Ovary (tissue), 9 donors: ENCODE data around the gene SH3GL1. TPM values are rescaled to one million over a fixed set of nuclear protein-coding genes. Genes with fewer than 3 reads are reported as not detected.

Source experiments
- DNase-seq, 5 donors: peaks; one replicate each; pipeline ENCODE4 v3.0.0-alpha.2; 2019 to 2020
- H3K27ac ChIP-seq, 2 donors: fragments of 200-600 bp; one replicate each; pipeline versions ENCODE4 v1.5.1 to v1.8.0; 2019 to 2022
- H3K27me3 ChIP-seq: fragments of 200-600 bp; one replicate; pipeline ENCODE4 v1.8.0; 2022
- H3K36me3 ChIP-seq: fragments of 200-600 bp; sonication (generic); one replicate; pipeline ENCODE4 v1.5.1; 2019
- H3K4me1 ChIP-seq: one replicate; pipeline ENCODE4 v1.8.1; 2013; ENCODE audit warnings: mild to moderate bottlenecking, moderate library complexity; ENCODE audit not compliant: insufficient read depth
- H3K4me3 ChIP-seq: fragments of 200-600 bp; sonication (generic); one replicate; pipeline ENCODE4 v1.5.1; 2017
- H3K9me3 ChIP-seq, 2 donors: fragments of 200-600 bp in 1 of 2; sonication (generic) in 1 of 2; one replicate each; pipeline versions ENCODE4 v1.5.1 to v1.8.1; 2013 to 2019; ENCODE audit warnings: mild to moderate bottlenecking in 1 of 2, moderate library complexity in 1 of 2
- EP300 ChIP-seq: sonication (generic); formaldehyde crosslinking; IDR thresholded peaks from one replicate; pipeline ENCODE4 v1.6.1; 2017; ENCODE audit warnings: antibody characterized with exemption
- POLR2A ChIP-seq: fragments of 450-650 bp; IDR thresholded peaks from one replicate; pipeline ENCODE4 v1.6.1; 2017; ENCODE audit warnings: antibody characterized with exemption, mild to moderate bottlenecking, moderate library complexity
- WGBS, 3 donors: extraction: QIAGEN DNeasy Blood & Tissue Kit in 1 of 3; methylation state at CpG; one replicate each; pipeline versions ENCODE4 v1.1.5 to v1.1.7; 2013 to 2017; 5-methylcytosine and 5-hydroxymethylcytosine counted together
- intact Hi-C, 4 donors: fragments of 100-400 bp; cut with DNase I; formaldehyde crosslinking; loops; one replicate each; pipeline versions ENCODE4 v1.11.0 to v1.15.1; 2022 to 2023
- polyA plus RNA-seq, 2 donors: library from polyadenylated mRNA; stranded (reverse); fragments of 200-250 nt in 1 of 2; fragments of 350-450 nt in 1 of 2; fragmentation: Illumina TruSeq in 1 of 2; extraction: RNeasy Lipid Tissue Mini Kit (QIAGEN cat#74804) in 1 of 2; gene quantifications; one replicate each; pipeline ENCODE4 v1.2.3, GENCODE V29; 2013 to 2014
- total RNA-seq, 7 donors: library from RNA; depleted of rRNA in 2 of 7; stranded (reverse); fragments of >200 nt in 2 of 7; fragmentation: NEBNext Ultra II Directional in 3 of 7; extraction: Animal tissue kit (Norgen Biotek cat#: 25700) in 3 of 7; gene quantifications; one replicate each; pipeline versions ENCODE4 v1.1.0 to v1.2.4, GENCODE V29; 2016 to 2023
- TF ChIP-seq, protein P1 (sequence below), 3 donors: fragments of 450-650 bp in 2 of 3; fragments of 200-600 bp in 1 of 3; IDR thresholded peaks; one replicate each; pipeline versions ENCODE4 v1.5.1 to v1.8.0; 2016 to 2022; ENCODE audit warnings: antibody characterized with exemption in 3 of 3, mild to moderate bottlenecking in 1 of 3
- donor health status: DM: no; HTN: no; CAD: no; lungs with moderate emphysema.
- donor health status: DM: no; HTN: no; CAD: no.
- donor health status: Bipolar disorder and iron deficiency.
- donor health status: DM: yes; HTN: yes; CAD: no.
- donor health status: DM: no; HTN: no; CAD: no.
- donor health status: DM: yes; HTN: yes; CAD: no.

The SH3GL1 gene
- total and polyA plus RNA-seq, 9 donors, result 6.9 to 88.6 (median 59.9) TPM

DNA sequence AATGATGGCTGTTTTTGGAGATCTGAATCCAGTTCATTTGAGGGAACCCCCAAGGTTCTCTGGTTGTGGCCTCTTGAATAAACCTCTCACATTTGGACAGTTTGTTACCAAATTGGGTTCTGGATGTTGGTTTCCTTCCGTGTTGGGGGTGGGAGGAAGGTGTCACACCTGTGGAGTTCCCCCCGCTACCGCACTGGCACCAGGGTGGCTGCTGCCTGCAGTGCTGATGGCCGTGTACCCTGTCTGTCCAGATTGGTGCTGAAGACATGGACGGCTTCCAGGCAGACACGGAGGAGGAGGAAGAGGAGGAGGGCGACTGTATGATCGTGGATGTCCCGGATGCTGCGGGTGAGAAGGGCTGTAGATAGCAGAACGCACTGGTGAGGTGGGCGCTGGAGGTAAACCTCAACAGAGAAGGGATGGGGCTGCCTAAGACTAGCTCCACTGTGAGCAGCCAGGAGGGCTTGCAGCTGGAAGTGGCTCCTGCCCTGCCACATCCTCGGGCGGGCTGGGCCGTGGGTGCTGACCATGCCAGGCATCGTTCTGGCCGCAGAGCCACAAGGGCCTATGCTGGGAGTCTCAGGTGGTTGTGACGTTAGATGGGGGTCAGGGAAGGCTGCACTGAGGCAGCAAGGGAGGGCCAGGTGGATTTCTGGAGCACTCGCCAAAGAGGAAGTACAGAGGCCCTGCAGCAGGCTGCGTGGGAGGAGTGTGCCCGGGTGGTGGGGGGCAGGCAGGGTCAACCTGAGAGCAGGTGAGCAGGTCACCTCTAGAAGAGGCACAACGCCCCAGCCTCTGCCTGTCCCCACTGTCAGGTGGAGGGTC is 41.9 kb upstream of the SH3GL1 start:
- no peaks in the 10 kb centered on the region for H3K36me3 ChIP-seq
- DNase-seq, result no peak
- no peaks in the 10 kb centered on the region for H3K27me3 ChIP-seq
- TF ChIP-seq, protein P1, sequence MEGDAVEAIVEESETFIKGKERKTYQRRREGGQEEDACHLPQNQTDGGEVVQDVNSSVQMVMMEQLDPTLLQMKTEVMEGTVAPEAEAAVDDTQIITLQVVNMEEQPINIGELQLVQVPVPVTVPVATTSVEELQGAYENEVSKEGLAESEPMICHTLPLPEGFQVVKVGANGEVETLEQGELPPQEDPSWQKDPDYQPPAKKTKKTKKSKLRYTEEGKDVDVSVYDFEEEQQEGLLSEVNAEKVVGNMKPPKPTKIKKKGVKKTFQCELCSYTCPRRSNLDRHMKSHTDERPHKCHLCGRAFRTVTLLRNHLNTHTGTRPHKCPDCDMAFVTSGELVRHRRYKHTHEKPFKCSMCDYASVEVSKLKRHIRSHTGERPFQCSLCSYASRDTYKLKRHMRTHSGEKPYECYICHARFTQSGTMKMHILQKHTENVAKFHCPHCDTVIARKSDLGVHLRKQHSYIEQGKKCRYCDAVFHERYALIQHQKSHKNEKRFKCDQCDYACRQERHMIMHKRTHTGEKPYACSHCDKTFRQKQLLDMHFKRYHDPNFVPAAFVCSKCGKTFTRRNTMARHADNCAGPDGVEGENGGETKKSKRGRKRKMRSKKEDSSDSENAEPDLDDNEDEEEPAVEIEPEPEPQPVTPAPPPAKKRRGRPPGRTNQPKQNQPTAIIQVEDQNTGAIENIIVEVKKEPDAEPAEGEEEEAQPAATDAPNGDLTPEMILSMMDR (IDR thresholded peaks at IDR 0.05), result no peak
- TF ChIP-seq POLR2A, result no peak
- no peak for TF ChIP-seq EP300
- intact Hi-C loops, result loop anchor here in 2 of 4 donors (10.0 kb wide), 1 partner anchor 177 kb away; no protein-coding TSS in a partner anchor
- WGBS, 3 donors, result 73 to 77% (median 77%) methylated on average over 22 of the region's 22 CpGs
- H3K4me3 ChIP-seq, result no peak overlapping the region
- H3K4me1 ChIP-seq, result no peaks in the 10 kb centered on the region
- no peak overlapping the region for H3K27ac ChIP-seq
- H3K9me3 ChIP-seq, result no peaks in the 10 kb centered on the region

DNA sequence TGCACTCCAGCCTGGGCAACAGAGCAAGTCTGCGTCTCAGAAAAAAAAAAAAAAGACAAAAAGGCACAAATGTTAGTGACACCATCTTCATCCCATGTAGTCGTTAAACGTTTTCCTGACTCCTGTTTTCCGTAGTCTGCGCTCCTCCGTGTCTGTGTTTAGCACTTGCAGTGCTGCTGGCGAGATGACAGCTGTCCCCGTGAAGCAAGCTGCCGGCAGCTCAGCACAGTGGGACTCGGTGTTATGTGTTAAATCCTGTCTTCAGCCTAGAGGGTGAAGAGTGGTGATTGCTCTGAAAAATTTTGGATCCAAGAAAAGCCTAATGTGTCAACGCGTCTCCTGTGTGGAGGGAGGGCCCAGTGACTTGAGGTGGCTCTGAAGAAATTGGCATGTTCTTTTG is 38.9 kb upstream of the SH3GL1 start:
- 90 to 92% (median 90%) methylated on average over 12 of the region's 12 CpGs for WGBS, 3 donors
- TF ChIP-seq, protein P1 (IDR thresholded peaks at IDR 0.05), result no peak
- TF ChIP-seq POLR2A, result no peak
- TF ChIP-seq EP300, result no peak
- Histone ChIP-seq H3K9me3 (no peaks in the 10 kb centered on the region), H3K36me3 (no peaks in the 10 kb centered on the region), H3K27me3 (no peaks in the 10 kb centered on the region), H3K4me3 (no peak overlapping the region), H3K4me1 (no peaks in the 10 kb centered on the region), H3K27ac (no peak overlapping the region)
- no peak for DNase-seq
- intact Hi-C loops, result no loop called here

DNA sequence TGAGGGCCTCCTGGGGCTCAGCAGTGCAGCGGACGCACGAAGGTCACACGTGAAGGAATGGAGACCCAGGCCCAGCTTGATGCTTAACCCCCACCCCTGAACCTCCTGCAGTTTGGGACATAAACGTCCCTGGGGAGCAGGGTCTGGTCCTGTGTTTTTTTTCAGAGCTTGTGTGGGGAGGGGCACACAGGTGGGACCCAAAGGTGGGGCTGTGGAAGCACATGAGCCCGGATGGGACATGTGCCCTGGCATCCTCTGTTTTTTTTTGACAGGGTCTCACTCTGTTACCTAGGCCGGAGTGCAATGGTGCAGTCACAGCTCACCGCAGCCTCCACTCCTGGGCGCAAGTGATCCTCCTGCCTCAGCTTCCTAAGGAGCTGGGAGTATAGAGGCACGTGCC is 36.8 kb upstream of the SH3GL1 start:
- TF ChIP-seq, protein P1 (IDR thresholded peaks at IDR 0.05), result no peak
- TF ChIP-seq POLR2A (no peak), EP300 (no peak)
- H3K4me3 ChIP-seq, result no peak overlapping the region
- H3K27me3 ChIP-seq, result no peaks in the 10 kb centered on the region
- H3K9me3 ChIP-seq, result no peaks in the 10 kb centered on the region
- no peak for DNase-seq
- 93 to 97% (median 93%) methylated on average over 10 of the region's 10 CpGs for WGBS, 3 donors
- H3K4me1 ChIP-seq, result no peaks in the 10 kb centered on the region
- no peaks in the 10 kb centered on the region for H3K36me3 ChIP-seq
- intact Hi-C loops, result no loop called here
- no peak overlapping the region for H3K27ac ChIP-seq

DNA sequence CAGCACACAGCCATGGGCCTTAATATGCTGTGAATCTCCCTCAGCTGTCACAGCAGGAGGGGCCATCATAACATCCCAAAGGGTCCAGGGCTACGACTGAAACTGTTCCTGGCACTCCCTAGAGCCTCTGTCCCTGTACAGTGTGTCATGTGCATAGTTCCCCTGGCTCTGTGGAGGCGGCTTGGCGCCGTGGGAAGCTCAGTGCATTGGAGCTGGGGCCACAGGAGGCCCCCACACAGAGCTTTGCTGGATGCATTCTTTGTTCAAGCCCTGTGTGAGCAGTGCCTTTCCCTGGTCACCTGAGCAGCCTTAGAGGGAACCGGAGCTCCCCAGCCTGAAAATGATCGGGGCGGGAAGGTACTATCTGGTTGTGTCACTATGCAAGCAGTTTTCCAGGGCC is 35.9 kb upstream of the SH3GL1 start:
- no peak for DNase-seq
- Histone ChIP-seq H3K27me3 (no peaks in the 10 kb centered on the region), H3K27ac (no peak overlapping the region), H3K4me3 (no peak overlapping the region), H3K4me1 (no peaks in the 10 kb centered on the region), H3K36me3 (no peaks in the 10 kb centered on the region), H3K9me3 (no peaks in the 10 kb centered on the region)
- intact Hi-C loops, result no loop called here
- TF ChIP-seq, protein P1 (IDR thresholded peaks at IDR 0.05), result no peak
- no peak for TF ChIP-seq EP300
- no peak for TF ChIP-seq POLR2A
- WGBS, 3 donors, result 85 to 94% (median 92%) methylated on average over 7 of the region's 7 CpGs
